ENCODE results near the gene C4BPA.

C4BPA gene

GRCh38 chr1:207128336-207128921 is 24.4 kb downstream of the C4BPA start:
- no peak for DNase-seq

GRCh38 chr1:207129053-207129452 is 25.0 kb downstream of the C4BPA start:
- no peak for DNase-seq

- DNase-seq: no peak
Observed at GRCh38 chr1:207130252-207131036, 26.4 kb downstream of the C4BPA start.

GRCh38 chr1:207131163-207131562 is 27.1 kb downstream of the C4BPA start:
- no peak for DNase-seq

- DNase-seq: no peak
Observed at GRCh38 chr1:207134581-207134980, 30.5 kb downstream of the C4BPA start.

GRCh38 chr1:207139616-207140015 is 35.6 kb downstream of the C4BPA start:
- DNase-seq: no peak

GRCh38 chr1:207140536-207140935 is 36.5 kb downstream of the C4BPA start:
- no peak for DNase-seq

- DNase-seq: no peak
Observed at GRCh38 chr1:207145401-207146058, 41.5 kb downstream of the C4BPA start.

- DNase-seq: no peak
Observed at GRCh38 chr1:207151920-207152319, 47.9 kb downstream of the C4BPA start.

GRCh38 chr1:207152792-207153468 is 48.9 kb downstream of the C4BPA start:
- no peak for DNase-seq

- DNase-seq: no peak
Observed at GRCh38 chr1:207155028-207155427, 51.0 kb downstream of the C4BPA start.

- DNase-seq: no peak
Observed at GRCh38 chr1:207156095-207156494, 52.1 kb downstream of the C4BPA start.

GRCh38 chr1:207156826-207157225 is 52.8 kb downstream of the C4BPA start:
- no peak for DNase-seq

GRCh38 chr1:207164086-207164485 is 60.1 kb downstream of the C4BPA start:
- no peak for DNase-seq

GRCh38 chr1:207172321-207172720 is 68.3 kb downstream of the C4BPA start:
- no peak for DNase-seq

- no peak for DNase-seq
Observed at GRCh38 chr1:207172885-207173284, 68.9 kb downstream of the C4BPA start.

- no peak for DNase-seq
Observed at GRCh38 chr1:207173396-207173795, 69.4 kb downstream of the C4BPA start.

- no peak for DNase-seq
Observed at GRCh38 chr1:207174913-207175312, 70.9 kb downstream of the C4BPA start.

GRCh38 chr1:207179036-207179435 is 75.0 kb downstream of the C4BPA start:
- DNase-seq: no peak

GRCh38 chr1:207181847-207182246 is 77.8 kb downstream of the C4BPA start:
- peak; percentile 25 for DNase-seq

- DNase-seq: no peak
Observed at GRCh38 chr1:207186503-207186902, 82.5 kb downstream of the C4BPA start.

GRCh38 chr1:207188901-207189300 is 84.9 kb downstream of the C4BPA start:
- no peak for DNase-seq

GRCh38 chr1:207191061-207191460 is 87.0 kb downstream of the C4BPA start:
- DNase-seq: no peak

GRCh38 chr1:207191776-207192175 is 87.7 kb downstream of the C4BPA start:
- DNase-seq: no peak
